HPDE6-E6E7 (cell line): Measurements from ENCODE around the gene MAB21L1.

Source experiments
- DNase-seq: peaks from one replicate; pipeline ENCODE4 v3.0.0; 2011; ENCODE audit warnings: missing footprints; ENCODE audit errors: extremely low spot score

MAB21L1 gene

GRCh38 chr13:35475960-35476943 is at the start of gene MAB21L1:
TSS of gene MAB21L1 (minus strand) at chr13:35476689. CDS start at chr13:35476138, 551 bp downstream.
- no peak for DNase-seq

- no peak for DNase-seq
Measured at GRCh38 chr13:35524171-35524570, 47.7 kb upstream of the MAB21L1 start.

DNA sequence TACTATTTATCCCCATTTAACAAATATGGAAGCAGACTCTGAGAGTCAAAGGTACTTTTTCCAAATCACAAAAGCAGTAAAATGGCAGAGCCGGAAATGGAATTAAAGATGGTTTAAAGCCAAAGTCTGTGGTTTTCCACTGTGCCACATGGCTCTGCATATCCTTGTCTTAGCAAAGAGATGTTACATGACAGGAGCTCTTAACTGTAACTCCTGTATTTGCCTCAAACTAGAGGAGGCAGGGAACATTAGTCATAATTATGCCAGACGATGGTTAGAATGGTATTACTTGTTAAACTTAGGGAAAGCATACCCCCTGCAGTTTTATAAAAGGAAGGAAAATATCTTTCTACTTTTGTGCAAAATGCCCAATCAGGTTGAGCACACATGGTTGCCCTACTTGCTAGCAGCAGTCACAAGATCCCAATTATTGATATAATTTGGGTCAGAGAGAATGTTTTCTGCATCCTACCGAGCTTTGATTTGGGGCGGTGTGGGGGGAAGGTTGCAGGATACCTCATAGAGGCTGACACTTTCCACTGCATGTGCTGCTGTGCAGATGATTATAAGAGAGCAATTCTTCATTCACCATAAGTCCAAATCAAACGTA is 42.0 kb upstream of the MAB21L1 start:
- no peak for DNase-seq

DNA sequence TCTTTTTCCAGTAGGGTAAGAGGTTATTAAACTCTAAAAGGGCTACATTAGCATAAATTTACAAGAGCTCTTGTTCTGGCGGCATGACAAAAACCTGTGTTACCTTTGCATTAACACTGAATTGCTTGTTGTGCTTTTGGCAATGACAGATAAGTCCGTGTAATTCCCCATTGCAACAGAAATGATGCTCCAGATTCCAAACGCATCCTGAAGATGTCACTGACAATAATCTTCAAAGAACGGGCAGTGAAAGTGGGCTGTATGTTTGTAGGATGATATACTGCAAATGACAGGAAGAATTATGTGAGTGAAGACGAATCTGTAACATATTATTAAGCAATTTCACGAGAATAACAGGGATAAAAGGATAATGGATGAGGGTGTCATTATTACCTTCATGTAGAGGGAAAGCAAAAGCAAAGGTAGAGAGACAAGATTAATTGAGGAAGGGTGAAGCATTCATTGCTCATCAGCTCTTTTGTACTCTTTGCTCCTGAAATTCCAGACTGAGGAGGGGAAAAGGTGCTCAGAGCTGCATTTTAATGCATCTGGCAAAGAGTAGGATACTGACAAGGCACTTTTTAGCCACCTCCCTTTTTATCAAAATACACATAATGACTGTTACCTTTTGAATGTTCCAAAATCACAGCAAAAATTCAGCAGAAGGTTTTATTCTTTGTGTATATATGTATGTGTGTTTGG is 38.5 kb upstream of the MAB21L1 start:
- DNase-seq: no peak

- no peak for DNase-seq
Measured at GRCh38 chr13:35514061-35514477, 37.6 kb upstream of the MAB21L1 start.

DNA sequence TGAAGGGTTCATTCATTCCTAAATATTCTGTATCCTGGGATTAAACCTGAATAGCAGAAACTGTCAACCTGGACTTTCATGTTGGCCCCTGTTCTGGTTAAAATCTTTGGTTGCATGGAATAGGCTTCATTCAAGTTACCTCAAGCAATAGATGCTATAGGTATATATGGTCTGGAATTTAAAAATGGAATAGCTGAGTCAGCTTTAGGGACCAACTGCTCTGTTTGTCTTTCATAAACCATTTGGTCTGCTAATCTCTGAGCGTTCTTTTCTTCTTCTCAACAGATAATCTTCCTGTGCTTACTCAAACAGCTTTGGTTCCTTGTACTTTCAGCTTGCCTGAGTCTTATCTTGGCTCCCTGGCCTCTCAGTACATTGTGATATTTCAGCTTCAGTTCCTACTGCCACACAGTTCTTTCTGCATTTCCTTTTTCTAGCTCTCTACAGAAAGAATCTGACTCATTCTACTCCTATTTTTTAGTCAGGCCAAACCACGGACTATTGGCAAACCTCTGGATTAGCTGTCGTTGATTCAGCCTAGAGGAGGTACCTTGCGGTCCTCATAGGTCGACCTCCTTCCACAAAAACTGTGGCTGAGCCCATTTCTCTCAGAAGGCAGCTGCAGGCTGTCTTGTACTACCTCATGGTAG is 35.9 kb upstream of the MAB21L1 start:
- peak; percentile 29 for DNase-seq

DNA sequence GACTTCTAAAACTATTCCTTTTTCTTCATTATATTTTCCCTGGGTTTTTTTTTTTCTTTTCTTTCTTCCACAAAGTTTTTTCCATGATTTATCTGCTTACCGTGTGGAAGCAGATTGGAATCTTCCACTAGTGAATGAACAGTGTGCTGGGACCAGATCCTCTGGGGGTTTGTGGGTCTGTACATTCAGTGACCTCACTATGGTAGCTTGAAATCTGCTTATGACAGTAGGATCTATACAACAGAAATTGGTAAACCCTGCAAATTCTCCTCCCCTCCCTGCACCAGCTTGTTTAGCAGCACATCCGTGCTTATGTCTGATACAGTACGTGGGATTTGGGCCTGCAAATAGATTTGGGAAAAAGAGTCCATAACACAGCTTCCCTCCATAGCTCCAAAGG is 26.0 kb upstream of the MAB21L1 start:
- DNase-seq: no peak

- no peak for DNase-seq
Measured at GRCh38 chr13:35501661-35502235, 25.3 kb upstream of the MAB21L1 start.

DNA sequence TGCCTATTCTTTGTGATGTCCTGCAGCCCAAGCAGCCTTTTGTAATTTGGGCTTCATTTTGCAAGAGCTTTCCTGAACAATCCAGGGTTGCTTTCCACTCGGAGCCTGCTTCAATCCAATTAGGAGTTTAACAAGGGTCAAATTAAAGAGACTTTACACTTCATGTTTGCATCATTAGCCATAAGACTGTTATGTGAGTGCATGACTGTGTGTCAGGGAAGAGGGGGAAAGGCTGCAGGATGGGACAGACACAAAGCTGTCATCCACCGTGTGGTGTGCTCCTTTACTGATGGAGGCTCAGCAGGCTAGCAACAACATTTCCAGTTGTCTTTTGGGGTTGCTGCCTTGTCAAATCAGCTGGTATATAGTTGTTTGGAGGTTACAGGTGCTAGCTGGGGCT is 23.7 kb upstream of the MAB21L1 start:
- DNase-seq: no peak

DNA sequence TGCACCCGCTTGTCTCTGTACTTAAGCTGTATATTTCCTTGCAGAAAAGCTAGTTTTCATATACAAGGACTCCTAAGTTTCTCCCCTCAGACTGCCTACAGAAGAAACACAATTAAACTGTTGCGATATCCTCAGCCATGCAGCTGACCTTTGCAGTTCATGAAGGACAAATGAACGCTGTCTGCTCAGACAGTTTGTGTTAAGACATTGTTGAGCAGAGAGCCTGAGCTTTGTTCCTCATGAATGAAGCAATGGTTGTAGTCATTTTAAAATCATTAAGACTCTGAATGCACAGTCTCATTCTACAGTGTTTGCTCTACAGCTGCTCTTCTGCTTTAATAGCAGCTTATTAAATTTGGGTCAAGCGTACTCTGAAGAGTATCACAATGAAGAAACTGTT is 23.2 kb upstream of the MAB21L1 start:
- no peak for DNase-seq

DNA sequence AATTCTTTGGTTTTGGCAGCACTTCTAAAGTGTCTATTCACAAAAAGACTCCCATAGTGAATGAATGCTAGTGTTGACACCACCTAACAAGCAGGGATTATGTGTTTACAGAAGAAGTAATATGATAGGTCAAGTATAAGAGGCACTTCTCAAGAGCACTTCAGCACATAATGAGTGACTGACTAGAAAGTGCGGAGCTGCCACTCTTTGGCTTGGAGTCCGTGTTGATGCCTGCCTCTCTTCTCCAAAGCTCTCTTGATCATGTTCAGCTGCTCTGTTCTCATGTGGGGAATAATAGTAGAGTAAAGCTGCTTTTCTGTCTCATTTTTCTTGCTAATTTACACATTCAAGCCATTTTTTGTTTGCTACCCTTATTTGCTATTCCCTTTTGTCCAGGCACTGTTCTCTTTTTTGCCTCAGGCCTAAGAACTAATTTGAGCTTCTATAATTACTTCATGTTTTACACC is 22.7 kb upstream of the MAB21L1 start:
- DNase-seq: no peak

DNA sequence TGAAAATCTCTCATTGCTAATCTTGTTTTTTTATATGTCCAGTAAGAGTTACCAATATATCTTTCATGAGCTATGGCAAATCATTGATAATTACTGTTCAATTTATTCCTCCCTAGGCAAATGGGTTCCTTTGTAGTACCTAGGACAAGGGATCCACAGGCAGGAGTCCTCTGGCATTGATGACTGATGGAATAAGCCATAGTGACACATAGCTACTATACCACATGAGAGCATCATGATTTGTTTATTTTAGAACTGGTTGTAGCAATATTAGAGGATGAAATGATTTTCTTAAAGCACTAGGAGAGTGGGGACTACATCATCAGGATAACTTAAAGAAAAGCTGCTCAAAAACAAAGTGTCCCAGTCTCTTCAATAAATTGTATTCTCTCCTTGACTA is 21.7 kb upstream of the MAB21L1 start:
- DNase-seq: no peak

GRCh38 chr13:35496761-35497386 is 20.4 kb upstream of the MAB21L1 start:
- DNase-seq: no peak

GRCh38 chr13:35496006-35496405 is 19.5 kb upstream of the MAB21L1 start:
- DNase-seq: no peak

DNA sequence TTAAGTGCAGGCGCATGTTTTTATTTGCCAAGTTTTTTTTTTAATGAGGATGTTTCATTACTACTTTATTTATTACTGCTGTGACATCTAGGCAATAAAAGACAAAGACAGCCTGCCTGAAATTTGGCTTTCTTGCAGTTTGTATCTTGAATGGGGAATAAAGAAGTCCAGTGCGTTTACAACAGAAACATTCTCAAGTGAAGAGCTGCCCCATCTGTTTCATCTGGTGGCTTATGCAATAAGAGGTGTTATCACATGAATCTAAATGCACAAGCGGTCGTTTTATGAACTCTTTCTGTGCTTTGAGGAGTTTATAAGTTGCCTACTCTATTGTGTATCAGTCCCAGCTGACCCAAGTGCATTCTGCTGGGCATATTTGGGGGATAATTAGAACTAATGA is 12.6 kb upstream of the MAB21L1 start:
- DNase-seq: no peak

- DNase-seq: no peak
Measured at GRCh38 chr13:35485424-35485823, 8.9 kb upstream of the MAB21L1 start.

- no peak for DNase-seq
Measured at GRCh38 chr13:35484384-35484783, 7.9 kb upstream of the MAB21L1 start.

DNA sequence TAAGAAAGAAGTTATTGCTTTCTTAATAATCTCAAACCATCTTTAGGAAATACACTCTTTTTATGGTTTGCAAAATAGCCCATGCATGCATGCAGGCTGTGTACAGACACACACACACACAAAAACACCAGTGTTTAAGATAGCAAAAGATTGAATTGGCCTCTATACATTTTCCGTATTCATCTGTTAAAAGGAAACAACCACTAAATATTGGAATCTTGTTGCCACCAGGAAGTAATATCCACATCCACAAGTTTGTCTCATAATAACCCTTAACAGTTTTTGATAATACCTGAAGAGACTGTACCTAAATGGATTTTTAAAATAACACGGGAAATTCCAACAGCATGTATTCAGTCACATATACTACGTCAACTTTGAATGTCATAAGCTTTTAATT is 7.3 kb upstream of the MAB21L1 start:
- DNase-seq: no peak

- no peak for DNase-seq
Measured at GRCh38 chr13:35482527-35482926, 6.0 kb upstream of the MAB21L1 start.

DNA sequence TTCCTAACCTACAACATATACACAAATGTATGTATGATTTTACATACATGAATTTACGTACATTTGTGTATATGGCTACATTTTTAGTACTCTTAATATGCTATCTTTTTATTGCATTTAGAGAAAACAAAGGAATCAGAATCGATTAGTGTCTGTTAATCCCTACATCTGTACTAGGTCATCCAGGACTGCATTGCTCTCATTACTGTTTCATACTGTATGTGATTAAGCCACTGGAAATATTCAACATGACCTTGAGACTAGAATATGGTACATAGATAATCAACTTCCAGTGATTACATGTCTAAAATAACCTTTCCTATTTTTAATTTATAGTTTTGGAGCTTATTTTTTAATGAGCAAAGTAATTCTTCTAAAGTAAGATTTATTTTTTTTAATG is 5.3 kb upstream of the MAB21L1 start:
- no peak for DNase-seq

- DNase-seq: no peak
Measured at GRCh38 chr13:35480346-35480745, 3.9 kb upstream of the MAB21L1 start.
